Tibial nerve (tissue), 4 donors: ENCODE measurements around the gene CCNY. TPM values are rescaled to one million over a fixed set of nuclear protein-coding genes. Genes with fewer than 3 reads are reported as not detected.

Source experiments
- DNase-seq, 2 donors: peaks; one replicate each; pipeline ENCODE4 v3.0.0-alpha.2; 2019; ENCODE audit warnings: low spot score in 2 of 2
- H3K27ac ChIP-seq, 4 donors: fragments of 200-600 bp; sonication (generic) in 3 of 4; one replicate each; pipeline ENCODE4 v1.5.1; 2017 to 2019; ENCODE audit warnings: mild to moderate bottlenecking in 1 of 4
- H3K27me3 ChIP-seq, 2 donors: fragments of 200-600 bp; sonication (generic) in 1 of 2; one replicate each; pipeline versions ENCODE4 v1.5.1 to v1.6.0; 2017 to 2019
- H3K36me3 ChIP-seq, 3 donors: fragments of 200-600 bp; sonication (generic); one replicate each; pipeline ENCODE4 v1.5.1; 2018 to 2019
- H3K4me1 ChIP-seq, 4 donors: fragments of 200-600 bp; sonication (generic) in 3 of 4; one replicate each; pipeline ENCODE4 v1.5.1; 2017 to 2019
- H3K4me3 ChIP-seq, 4 donors: fragments of 200-600 bp; sonication (generic) in 3 of 4; one replicate each; pipeline ENCODE4 v1.5.1; 2017 to 2019; ENCODE audit warnings: mild to moderate bottlenecking in 1 of 4, moderate library complexity in 1 of 4
- H3K9me3 ChIP-seq, 4 donors: fragments of 200-600 bp; sonication (generic) in 3 of 4; one replicate each; pipeline ENCODE4 v1.5.1; 2017 to 2019
- EP300 ChIP-seq, 2 donors: sonication (generic); formaldehyde crosslinking; IDR thresholded peaks; one replicate each; pipeline ENCODE4 v1.6.1; 2017; ENCODE audit warnings: antibody characterized with exemption in 2 of 2, mild to moderate bottlenecking in 1 of 2
- POLR2A ChIP-seq, 2 donors: fragments of 450-650 bp; IDR thresholded peaks; one replicate each; pipeline ENCODE4 v1.6.1; 2017; ENCODE audit warnings: antibody characterized with exemption in 2 of 2, mild to moderate bottlenecking in 2 of 2, moderate library complexity in 2 of 2
- WGBS, 2 donors: methylation state at CpG; one replicate each; pipeline ENCODE4 v1.1.5; 2018; 5-methylcytosine and 5-hydroxymethylcytosine counted together
- total RNA-seq, 4 donors: library from RNA; depleted of rRNA; stranded (reverse); fragments of >200 nt; gene quantifications; one replicate each; pipeline ENCODE4 v1.1.0, GENCODE V29; 2016
- TF ChIP-seq, protein P1 (sequence below), 5 experiments: fragments of 200-600 bp in 3 of 5; fragments of 450-650 bp in 2 of 5; sonication (generic) in 3 of 5; IDR thresholded peaks; one replicate each; pipeline ENCODE4 v1.5.1; 2016 to 2019; ENCODE audit warnings: antibody characterized with exemption in 5 of 5, mild to moderate bottlenecking in 3 of 5, moderate library complexity in 2 of 5

Gene CCNY
- total RNA-seq, 4 donors from 2014 or later = 24.3 to 27.6 (median 26.5) TPM

DNA sequence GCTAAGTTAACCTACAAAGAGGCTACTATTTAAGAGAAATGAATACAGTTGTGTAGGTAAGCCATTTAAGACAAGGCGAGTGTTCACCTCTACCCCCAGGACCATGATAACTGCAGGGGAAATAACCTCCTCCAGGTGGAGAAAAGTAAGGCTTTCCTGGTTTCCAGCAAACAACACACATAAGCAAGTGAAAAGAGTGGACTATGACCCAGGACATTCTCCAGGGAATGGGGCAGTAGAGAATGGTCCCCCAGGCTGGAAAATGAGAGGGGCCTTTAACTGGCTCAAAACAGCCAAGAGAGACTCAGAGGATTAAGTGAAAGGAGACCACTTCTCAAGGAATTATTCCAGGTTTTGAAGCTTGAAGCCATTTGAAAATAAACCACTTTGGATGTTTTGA lies 167.8 kb downstream of the CCNY start:
- Histone ChIP-seq H3K36me3 (peaks cover 0 to 7% (median 0%) of the 10 kb centered on the region in 3 donors), H3K27ac (no peak overlapping the region), H3K4me1 (no peaks in the 10 kb centered on the region), H3K27me3 (no peaks in the 10 kb centered on the region), H3K9me3 (no peaks in the 10 kb centered on the region), H3K4me3 (no peak overlapping the region)
- no peak for DNase-seq
- WGBS, 2 donors = 92 to 98% methylated on average over 1 of the region's 1 CpG
- TF ChIP-seq POLR2A (IDR thresholded peaks at IDR 0.05) (no peak), EP300 (IDR thresholded peaks at IDR 0.05) (no peak)
- TF ChIP-seq, protein P1, sequence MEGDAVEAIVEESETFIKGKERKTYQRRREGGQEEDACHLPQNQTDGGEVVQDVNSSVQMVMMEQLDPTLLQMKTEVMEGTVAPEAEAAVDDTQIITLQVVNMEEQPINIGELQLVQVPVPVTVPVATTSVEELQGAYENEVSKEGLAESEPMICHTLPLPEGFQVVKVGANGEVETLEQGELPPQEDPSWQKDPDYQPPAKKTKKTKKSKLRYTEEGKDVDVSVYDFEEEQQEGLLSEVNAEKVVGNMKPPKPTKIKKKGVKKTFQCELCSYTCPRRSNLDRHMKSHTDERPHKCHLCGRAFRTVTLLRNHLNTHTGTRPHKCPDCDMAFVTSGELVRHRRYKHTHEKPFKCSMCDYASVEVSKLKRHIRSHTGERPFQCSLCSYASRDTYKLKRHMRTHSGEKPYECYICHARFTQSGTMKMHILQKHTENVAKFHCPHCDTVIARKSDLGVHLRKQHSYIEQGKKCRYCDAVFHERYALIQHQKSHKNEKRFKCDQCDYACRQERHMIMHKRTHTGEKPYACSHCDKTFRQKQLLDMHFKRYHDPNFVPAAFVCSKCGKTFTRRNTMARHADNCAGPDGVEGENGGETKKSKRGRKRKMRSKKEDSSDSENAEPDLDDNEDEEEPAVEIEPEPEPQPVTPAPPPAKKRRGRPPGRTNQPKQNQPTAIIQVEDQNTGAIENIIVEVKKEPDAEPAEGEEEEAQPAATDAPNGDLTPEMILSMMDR (IDR thresholded peaks at IDR 0.05) = no peak

DNA sequence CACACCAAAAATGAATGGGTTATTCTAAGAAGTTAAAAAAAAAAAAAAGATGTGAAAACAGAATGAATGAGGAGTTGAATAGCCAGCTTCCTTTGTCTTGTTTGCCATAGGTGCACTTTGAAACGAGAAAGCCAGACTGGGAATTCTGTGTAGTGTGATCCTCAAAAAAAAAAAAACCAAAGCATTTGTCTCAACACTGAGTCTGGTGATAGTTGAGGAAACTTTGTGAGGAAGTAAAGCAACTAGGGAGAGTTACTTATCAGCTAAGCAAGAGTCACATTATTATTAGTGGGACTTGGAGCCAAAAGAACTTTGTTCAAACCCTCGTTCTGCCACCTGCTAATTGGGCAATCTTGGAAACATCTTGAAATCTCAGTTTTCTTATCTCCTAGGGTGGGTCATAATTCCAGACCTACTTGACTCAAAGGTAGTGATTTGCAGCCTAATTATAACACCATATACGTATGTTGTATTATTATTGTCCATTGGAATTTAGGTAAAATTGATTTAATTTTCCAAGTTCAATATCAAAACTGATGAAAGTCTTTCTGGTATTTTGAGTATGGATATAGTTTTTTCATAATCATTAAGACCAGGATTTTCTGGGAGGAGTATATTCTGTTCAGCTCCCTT lies 169.0 kb downstream of the CCNY start:
- Histone ChIP-seq H3K36me3 (peaks cover 0 to 7% (median 0%) of the 10 kb centered on the region in 3 donors), H3K4me1 (no peaks in the 10 kb centered on the region), H3K9me3 (no peaks in the 10 kb centered on the region), H3K27me3 (no peaks in the 10 kb centered on the region), H3K27ac (no peak overlapping the region), H3K4me3 (no peak overlapping the region)
- DNase-seq = no peak
- TF ChIP-seq, protein P1 (IDR thresholded peaks at IDR 0.05) = no peak
- TF ChIP-seq POLR2A (IDR thresholded peaks at IDR 0.05) = no peak
- no peak for TF ChIP-seq EP300 (IDR thresholded peaks at IDR 0.05)
- WGBS, 2 donors = 90 to 92% methylated on average over 3 of the region's 3 CpGs

DNA sequence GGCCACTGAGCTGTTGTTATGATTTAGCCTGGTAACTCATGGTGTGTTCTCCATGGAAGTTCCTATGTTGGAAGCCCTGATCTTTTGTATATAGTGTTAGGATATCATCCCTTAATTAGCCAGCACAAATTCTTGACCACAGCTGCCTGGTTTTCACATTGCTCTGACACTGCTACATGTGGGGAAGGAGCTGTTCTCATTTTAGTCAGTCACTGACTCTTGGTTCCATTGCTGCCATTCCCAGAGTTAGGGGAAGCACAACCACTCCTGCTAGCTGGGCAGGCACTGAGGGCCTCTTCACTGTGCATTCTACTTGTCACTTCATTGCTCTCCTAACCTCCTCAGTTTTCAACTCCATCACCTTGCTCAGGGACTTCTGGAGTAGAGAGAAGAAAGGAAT lies 170.4 kb downstream of the CCNY start:
- no peak for DNase-seq
- H3K4me1 ChIP-seq = no peaks in the 10 kb centered on the region

DNA sequence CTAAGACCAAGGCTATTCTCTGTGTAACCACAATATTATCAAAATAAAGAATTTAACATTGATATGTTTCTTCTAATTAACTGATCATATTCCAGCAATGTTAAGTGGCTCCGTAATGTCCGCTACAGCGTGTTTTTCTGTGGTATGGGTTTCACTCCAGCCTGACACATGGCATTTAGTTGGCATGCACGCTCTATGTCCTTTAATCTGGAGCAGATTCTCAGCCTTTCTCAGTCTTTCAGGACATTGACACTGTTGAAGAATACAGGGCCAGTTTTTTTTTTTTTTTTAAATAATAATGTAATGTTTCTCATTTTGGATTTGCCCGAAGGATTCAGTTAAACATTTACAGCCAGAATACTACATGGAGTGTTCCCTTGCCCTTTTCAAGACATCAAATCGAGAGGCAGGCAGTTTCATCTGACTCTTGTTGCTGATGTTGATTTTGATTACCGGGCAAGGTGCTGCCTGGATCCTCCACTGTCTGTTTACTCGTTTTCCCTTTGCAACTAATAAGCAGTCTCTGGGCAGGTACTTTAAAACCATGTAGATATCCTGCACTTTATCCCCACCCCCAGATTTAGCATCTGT lies 171.3 kb downstream of the CCNY start:
- H3K9me3 ChIP-seq = no peaks in the 10 kb centered on the region
- no peak overlapping the region for H3K27ac ChIP-seq
- no peaks in the 10 kb centered on the region for H3K27me3 ChIP-seq
- TF ChIP-seq, protein P1 (IDR thresholded peaks at IDR 0.05) = no peak
- TF ChIP-seq POLR2A (IDR thresholded peaks at IDR 0.05) = no peak
- TF ChIP-seq EP300 (IDR thresholded peaks at IDR 0.05) = no peak
- no peak for DNase-seq
- peaks cover 0 to 12% (median 2%) of the 10 kb centered on the region in 3 donors for H3K36me3 ChIP-seq
- 92 to 96% methylated on average over 8 of the region's 8 CpGs for WGBS, 2 donors
- H3K4me1 ChIP-seq = no peaks in the 10 kb centered on the region
- H3K4me3 ChIP-seq = no peak overlapping the region

More for the DNA sequence above, 170.4 kb downstream of the CCNY start:
- Histone ChIP-seq H3K27ac (no peak overlapping the region), H3K36me3 (peaks cover 0 to 13% (median 2%) of the 10 kb centered on the region in 3 donors), H3K27me3 (no peaks in the 10 kb centered on the region), H3K4me3 (no peak overlapping the region), H3K9me3 (no peaks in the 10 kb centered on the region)
- TF ChIP-seq EP300 (IDR thresholded peaks at IDR 0.05) (no peak), POLR2A (IDR thresholded peaks at IDR 0.05) (no peak)
- TF ChIP-seq, protein P1 (IDR thresholded peaks at IDR 0.05) = no peak

DNA sequence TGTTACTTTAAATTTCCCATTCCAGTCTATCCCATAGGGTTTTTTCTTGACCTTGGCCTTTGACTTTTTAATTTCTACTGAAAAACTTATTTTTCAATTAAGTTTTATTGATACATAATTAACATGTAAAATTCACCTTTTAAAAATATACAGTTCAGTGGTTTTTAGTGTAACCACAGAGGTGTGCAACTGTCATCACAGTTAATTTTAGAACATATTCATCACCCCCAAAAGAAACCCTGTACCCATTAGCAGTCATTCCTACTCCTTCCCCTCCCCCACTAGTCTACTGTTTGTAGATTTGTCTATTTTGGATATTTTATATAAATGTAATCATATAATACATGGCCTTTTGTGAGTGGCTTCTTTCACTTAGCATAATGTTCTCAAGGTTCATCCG lies 172.3 kb downstream of the CCNY start:
- H3K36me3 ChIP-seq = peaks cover 0 to 6% (median 2%) of the 10 kb centered on the region in 3 donors
- H3K27me3 ChIP-seq = no peaks in the 10 kb centered on the region
- no peak overlapping the region for H3K27ac ChIP-seq
- no peaks in the 10 kb centered on the region for H3K4me1 ChIP-seq
- no peak overlapping the region for H3K4me3 ChIP-seq
- 81 to 91% methylated on average over 1 of the region's 1 CpG for WGBS, 2 donors
- TF ChIP-seq POLR2A (IDR thresholded peaks at IDR 0.05) (no peak), EP300 (IDR thresholded peaks at IDR 0.05) (no peak)
- TF ChIP-seq, protein P1 (IDR thresholded peaks at IDR 0.05) = no peak
- H3K9me3 ChIP-seq = no peaks in the 10 kb centered on the region
- DNase-seq = no peak
